AML-193 (cell line): ENCODE measurements around the gene STK26.
"Not testable (repeated sequence)": the region's sequence is repeated elsewhere in the genome, so short reads cannot be mapped to it uniquely, and the experiment has no call there.

Experiments
- DNase-seq, 2 experiments: peaks; one replicate each; lab custom pipeline; 2025; lab: John Stamatoyannopoulos, UW

The STK26 gene

GRCh38 chrX:132094164-132094563, 71.1 kb downstream of the STK26 start:
- no peak for DNase-seq

DNA sequence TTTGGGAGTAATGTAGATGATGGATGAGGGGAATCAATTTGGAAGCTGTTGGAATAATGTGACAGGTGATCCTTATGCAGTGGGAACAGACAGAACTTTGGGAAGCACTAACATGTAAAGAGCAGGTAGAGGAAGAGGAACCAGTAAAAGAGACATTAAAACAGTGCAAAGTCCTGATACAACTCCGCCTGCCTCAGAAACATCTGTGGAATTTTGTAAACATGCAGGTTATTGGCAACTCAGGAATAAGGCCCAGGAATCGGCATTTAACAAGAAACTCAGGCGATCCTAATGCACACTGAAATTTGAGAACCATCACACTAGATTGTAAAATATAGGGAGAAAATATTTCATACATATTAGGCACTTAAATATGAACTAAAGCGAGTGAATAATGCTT, 75.6 kb downstream of the STK26 start:
- DNase-seq, result not testable (repeated sequence)

GRCh38 chrX:132101206-132101605, 78.1 kb downstream of the STK26 start:
- DNase-seq, result no peak

DNA sequence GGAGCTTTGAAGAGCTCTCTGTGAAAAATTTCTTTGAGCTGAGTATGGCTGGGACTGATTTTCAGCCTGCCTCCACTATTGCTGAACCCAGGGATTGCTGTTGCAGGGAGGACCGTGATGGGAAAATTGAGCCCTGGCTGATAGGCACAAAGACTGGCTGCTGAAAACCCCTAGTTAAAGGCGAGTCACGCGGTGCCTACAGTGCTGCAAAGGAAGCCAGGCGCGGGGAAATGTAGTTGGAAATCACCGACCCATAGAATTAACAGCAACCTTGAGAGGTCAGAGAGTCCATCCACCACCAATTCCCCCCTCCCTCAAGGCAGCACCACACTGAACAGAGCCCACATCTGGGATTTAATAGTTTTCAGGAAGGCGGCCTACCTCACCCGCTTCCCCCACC, 78.7 kb downstream of the STK26 start:
- DNase-seq, result no peak

GRCh38 chrX:132107291-132107690, 84.2 kb downstream of the STK26 start:
- DNase-seq, result no peak

DNA sequence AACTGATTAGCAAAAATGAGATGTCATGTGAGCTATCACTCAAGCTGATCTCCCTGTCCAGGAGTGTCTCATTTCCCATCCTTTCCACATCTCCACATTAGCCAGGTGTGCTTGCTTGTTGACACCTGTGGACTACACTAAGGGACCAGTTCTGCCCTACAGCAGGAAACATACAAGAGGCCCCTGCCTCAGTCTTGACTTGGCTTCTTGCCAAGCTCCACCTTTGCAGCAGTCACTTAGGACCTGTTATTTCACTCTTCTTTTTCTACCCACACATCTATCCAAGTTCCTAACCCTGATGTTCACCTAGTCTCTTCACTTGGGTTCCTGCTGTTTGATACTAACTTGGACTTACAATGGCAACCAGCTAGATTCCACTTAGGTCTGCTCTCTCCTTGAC, 91.5 kb downstream of the STK26 start:
- no peak for DNase-seq

- DNase-seq, result no peak
Measured at GRCh38 chrX:132115792-132116191, 92.7 kb downstream of the STK26 start.

DNA sequence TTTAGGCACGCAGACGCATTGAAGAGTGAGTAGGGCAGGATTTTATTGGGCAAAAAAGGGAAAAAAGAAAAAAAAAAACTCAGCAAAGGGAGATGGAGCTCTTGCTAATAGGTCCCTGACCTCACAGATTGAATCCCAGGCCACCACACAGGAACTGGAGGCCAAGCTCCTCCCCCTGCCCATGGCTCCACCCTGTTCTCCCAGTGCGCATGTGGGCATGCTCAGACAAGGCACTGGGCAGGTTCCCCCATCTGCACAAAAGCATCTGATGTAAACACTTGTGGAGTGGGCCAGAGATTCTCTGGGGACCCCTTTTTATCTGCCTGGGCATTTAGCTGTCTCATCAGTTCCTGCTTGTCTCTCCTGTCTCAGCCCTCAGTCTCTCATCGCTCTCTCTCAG, 95.3 kb downstream of the STK26 start:
- DNase-seq, result no peak

DNA sequence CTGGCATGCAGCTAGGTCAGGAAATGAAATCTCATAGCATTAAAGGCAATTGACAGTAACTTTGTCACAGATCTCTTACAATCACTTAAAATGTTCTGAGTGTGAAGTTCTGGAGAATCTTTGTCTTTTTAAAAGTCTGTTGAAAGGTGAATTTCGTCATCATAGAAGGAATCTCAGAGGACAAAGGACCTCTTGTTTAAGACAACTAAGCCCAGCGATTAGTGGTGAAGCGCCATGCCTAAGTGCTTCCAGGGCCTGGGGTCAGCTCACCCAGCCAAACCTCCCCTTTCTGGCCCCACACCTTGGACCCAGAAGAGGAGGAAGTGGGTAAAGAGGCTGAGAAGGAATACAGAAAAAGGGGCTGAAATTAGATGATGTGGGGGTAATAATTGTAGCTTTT, 96.2 kb downstream of the STK26 start:
- no peak for DNase-seq

GRCh38 chrX:132119821-132120515, 96.9 kb downstream of the STK26 start:
- DNase-seq, result no peak

- DNase-seq, result no peak
Measured at GRCh38 chrX:132120913-132121312, 97.8 kb downstream of the STK26 start.
